Putamen (tissue), 1 donor: ENCODE measurements around the gene PDLIM7.
A peak's percentile ranks its signal among the peaks of the same experiment; 100 is the strongest.

Experiments
- DNase-seq: peaks from one replicate; pipeline ENCODE4 v3.0.0-alpha.2; 2016; ENCODE audit warnings: low spot score

PDLIM7 gene

DNA sequence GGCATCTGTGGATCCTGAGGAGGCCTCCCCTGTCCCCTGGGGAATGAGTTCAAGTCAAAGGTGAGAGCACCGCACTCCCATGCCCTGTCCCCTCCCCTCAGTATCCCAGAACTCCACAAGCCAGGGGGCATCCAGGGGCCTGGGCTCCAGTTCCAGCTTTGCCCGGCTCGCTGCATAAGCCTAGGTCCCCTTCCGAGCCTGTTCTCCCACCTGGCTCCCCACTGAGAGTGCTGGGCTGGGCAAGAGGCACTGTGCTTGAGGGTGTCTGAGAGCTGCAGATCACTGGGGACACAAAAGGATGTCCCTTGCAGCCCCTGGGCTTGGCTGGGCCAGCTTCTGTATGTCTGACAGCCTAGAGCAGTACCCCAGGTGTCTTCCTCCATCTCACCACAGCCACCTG lies 7.7 kb upstream of the PDLIM7 start:
- no peak for DNase-seq

DNA sequence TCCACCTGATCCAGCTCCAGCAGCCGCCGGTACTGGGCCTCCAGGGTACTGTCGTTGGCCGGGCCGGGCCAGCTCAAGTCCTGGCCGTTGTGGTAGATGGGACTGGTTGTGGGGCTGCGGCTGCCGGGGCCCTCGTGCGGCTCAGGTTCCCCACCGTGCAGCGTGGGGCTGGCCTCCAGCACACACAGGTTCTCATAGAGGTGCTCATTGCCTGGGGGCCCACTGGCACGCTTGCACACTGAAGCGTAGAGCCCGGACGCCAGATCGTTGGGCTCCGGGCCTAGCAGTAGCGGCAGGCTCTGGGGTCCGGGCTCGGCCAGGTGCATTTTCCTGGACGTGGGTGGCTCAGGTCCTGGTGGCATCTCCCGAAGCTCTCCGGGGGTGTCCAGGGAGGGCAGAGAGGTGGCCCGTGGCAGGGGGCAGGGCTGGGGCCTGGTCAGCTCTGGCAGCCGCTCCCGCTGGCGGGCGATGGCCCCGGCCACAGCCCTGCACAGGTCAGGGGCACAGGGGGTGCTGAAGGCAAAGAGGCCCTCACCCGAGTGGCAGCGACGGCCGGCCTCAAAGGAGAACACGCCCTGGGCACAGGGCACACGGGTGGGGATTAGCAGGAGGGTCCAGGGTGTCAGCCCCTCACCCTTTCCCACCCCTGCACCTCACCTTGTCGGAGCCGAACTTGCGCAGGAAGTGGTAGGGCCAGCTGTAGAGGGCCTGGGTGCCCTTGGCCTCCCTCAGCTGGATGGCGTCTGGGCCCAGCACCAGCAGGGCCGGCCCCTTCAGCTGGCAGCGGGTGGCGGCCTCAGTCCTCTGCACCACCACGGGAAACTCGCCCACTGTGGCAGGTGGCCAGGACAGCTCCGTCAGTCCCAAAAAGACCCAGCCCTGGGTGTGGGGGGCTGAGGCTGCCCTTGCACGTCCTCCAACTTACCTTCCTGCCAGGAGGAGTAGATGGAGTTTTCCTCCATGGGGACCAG lies 7.0 kb upstream of the PDLIM7 start:
- no peak for DNase-seq

DNA sequence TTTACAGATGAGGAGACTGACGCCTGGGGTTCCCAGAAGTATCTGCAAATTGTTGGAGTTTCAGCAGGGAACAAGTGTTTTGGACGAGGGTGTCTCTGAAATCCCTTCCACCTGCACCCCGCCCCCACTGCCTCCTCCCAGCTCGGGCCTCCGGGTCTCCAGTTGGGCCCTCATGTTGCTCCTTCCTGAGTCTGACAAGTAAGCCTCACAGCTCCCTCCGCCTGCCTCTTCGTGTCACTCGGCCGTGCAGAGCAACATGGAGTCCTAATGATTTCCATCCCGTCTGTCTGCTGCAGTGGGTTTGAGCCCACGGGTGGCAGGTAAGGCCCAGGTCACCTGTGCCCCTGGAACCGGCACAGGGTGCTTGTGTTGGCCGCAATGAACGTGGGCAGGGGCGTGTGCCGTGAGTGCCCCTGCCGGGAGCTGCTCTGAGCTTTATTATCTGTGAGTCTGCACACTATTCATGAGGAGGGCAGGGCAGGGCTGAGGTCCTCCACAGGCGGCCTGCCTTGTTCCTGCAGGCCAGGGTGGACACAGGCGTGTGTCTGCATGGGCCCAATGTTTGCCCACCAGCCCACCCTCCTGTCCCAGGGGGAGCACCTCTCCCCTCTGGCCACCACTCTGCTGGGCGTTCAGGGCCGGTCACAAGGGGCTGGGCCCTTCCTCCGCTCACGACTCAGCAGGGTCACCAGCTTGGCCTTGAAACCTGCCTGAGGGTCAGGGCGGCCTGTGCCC lies 6.1 kb upstream of the PDLIM7 start:
- DNase-seq, result no peak

DNA sequence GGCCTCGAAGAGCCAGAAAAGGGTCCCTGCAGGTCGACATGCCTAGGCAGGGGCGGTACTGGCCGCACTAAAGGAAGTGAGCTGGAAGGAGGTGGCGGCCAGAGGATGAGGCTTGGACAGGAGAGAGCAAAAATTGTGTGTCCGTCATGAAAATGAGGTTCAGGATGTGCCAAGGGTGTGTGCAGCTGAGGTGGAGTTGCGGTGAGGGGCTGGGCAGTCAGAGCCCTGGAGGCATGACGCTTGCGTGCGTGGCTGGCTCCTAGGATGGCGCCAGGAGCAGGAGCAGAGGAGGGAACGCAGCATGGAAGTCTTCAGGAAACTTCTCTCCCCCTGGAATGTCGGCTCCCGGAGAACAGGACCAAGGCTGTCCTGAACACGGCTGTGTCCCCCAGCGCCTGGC lies 5.5 kb upstream of the PDLIM7 start:
- DNase-seq, result no peak

DNA sequence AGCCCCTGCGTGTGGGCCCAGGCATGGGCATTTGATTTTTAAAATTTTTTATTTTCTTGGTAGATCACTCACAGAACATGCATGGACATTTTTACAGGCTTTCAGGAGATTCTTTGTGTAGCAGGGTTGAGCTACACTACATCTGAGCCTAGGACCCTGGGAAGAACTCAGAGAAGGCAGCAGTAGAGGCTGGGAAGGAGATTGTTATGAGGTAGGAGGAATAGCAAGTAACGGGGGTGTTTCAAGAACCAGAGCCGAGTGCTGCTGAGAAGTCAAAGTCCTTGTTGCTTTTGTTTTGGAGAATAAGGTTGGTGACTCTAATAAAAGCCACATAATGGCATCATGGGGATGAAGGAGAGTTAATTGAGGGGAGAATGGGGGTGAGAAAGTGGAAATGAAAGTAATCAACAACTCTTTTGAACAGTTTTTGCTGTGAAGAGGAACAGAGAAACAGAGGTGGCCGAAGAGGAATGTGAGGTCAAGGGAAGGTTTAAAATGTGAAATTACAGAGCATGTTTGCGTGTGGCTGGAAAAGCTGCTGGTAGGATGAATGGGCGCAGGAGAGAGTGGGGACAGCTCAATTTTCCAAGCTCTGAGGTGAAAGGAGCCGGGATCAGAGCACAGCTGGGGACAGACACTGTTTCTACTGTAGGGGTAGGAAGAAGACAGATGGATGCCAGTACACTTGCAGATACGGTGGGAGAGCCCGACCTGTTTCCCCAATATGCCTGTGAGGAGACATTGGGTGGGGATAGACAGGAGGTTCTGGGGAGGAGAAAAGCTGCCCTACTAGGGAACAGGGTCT lies 4.7 kb upstream of the PDLIM7 start:
- DNase-seq, result peak; percentile 44

DNA sequence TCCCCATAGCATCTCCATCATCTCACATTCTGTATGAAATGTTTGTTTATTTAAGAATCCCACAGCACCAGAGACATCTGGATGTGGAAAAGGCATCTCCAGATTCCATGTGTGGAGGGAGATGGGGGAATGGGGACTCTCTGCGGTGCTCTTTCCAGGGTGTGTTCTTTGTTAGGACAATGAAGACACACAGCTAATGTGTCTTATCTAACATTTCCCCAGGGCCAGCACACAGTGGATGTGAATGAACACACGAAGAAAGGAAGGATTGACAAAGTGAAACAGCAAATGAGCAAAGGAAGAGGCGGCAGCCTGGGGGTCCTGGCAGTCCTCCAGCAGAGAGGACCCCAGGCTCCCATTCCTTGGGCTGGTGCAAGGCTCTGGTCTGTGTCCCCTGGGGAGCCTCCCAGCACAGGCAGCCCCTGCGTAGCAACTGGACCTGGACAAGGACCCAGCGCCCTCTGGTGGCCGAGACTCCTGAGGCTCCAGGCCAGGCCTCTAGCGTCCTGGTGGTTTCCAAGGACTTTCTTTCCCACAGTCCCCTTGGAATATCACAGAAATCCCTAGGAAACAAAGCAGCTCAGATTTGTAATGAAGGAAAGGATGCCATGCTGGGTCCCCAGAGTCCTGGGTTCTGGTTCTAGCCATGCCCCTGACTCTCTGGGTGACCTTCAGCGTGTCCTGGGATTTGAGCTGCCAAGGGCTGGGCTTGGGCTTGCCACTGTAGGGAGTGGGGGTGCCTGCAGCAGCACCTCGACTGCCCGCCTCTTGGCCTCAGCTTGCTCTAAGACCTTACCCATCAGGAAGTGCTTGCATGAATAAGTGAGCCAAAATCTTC lies 3.5 kb upstream of the PDLIM7 start:
- DNase-seq, result peak; percentile 72

DNA sequence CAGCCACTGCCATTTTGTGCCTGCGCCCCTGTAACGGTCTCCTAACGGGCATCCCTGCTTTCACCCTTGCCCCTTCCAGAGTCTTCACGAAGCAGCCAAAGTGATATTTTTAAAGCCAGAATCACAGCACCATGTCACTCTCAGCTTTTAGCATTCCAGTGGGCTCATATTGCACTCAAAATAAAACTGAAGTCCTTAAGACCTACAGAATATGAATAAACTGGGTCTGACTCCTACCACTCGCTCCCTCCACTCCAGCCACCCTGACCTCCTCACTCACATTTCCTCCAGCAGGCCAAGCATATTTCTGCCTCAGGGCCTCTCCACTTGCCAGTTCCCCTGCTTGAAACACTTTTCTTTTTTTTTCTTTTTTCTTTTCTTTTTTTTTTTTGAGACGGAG lies 2.4 kb upstream of the PDLIM7 start:
- DNase-seq, result no peak

DNA sequence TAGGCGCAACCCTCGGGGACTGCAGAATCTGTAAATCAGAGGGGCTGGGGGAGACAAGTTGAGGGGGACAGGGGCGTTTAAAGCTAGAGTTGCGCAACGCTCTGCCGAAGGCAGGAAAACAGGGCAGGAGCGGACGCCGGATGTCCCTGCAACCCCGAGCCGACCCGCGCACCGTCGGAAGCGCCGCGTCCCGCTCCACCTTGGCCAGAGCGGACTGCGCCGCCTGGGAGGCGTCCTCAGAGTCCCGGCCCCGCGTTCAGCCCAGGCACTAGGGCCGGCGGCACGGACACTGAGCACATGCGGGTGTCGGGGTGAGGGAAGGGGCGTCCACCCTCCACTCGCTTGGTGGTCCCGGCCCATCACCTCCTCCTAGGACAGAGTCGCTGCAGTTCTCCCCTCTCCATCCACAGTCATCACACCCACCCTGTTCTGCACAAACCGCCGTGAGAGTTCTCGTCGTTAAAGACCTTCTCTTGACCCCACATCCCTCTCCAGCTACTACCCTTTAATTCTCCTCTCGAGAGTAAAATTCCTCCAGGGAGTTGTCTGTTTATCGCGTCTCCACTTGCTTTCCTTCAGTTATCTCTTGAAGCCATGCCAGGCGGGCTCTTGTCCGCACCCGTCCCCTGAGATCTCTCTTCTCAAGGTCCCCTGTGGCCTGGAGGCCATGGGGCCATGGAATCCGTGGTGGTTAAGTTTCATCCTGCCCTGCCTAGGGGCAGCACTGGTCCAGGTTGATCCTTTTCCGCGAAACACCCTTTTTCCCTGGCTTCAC lies 796 bp upstream of the PDLIM7 start:
- no peak for DNase-seq

DNA sequence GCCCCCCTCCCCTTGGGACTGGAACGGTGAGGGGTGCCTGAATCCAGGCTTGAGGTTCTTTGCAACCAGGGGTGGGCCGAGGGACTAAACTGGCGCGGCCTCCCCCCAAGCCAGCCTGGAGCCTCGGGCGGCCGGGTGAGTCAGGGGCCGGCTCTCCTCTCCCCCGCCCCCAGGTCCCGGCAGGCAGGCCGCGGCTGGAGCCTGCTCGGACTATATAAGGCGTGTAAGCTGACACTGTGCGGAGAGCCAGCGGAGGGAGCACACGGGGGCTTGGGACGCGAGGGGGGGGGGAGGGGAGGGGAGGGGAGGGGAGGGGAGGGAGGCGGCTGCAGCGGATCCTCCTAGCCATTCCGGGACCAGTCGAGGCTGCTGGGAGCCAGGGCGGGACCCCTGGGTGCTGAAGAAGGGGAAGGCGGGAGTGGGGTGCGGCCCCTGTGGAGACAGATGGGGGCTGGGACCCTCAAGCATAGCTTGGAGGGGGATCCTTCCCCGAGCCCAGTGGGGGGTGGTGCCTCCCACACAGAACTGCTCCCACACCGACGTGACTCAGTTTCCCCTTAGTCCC lies 595 bp downstream of the PDLIM7 start:
- DNase-seq, result no peak

DNA sequence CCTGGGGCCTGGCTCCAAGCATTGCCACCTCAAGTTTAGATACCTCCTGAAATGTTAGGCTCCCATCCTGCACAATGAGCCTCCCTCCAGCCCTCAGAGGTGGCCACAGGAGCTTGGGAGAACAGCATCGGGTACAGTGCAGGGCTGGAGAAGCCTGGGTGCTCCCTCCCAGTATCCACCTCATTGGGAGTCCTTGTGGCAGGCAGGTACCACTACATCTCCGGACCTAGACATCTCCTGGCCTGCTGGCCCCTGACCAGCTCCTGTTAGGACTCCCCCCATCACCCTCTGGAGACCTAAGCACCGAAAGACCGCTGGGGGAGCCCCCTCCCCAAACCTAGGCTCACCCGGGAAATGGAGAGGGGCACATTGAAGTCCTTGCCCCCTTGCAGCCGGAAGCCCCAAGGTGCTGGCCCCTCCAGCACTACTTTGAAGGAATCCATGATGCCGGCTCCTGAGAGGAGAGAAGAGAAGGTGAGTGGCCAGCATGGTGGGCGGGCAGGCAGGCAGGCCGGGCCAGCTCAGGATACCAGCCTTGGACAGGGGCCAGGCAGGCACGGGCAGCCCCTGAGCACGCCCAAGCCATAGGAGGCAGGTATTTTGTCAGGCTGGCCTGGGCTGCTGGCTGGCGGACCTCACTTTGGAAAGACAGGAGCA lies 1.2 kb downstream of the PDLIM7 start:
- DNase-seq, result no peak

DNA sequence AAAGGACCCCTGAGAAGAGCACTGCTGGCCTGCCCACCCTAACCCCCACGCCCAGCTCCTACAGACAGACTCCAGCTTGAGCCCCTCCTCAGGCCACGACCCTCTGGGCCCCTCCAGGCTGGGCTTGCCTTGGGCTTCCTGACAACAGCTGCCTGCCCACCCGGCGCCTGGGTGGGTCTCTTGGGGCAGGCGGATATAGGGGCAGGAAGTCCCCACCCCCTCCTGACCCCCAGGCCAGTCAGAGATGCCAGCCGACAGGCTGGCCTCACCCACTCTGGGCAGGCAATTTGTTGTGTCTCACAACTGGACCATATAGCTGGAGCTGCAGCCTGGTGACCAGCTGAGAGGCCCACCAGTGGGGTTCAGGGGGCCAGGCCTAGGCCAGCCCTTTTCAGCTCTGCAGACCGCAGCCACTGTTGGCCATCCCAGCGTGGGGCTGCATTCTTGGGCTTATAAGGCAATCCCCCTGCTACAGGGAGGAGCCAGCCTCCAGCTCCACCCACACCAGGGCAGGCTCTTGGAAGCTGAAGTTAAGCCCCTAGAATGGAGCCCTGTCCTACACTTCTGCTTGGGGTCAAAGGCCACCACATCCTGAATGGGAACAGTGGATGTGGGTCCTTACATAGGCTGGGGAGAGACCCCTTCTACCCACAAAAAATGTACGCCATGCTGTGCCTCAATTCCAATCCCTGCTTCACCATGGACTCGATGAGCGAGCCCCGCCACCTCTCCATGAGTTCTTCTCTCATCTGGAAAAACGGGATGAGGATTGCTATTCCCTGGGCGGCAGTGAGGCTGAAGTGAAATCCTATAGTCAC lies 2.0 kb downstream of the PDLIM7 start:
- DNase-seq, result no peak

DNA sequence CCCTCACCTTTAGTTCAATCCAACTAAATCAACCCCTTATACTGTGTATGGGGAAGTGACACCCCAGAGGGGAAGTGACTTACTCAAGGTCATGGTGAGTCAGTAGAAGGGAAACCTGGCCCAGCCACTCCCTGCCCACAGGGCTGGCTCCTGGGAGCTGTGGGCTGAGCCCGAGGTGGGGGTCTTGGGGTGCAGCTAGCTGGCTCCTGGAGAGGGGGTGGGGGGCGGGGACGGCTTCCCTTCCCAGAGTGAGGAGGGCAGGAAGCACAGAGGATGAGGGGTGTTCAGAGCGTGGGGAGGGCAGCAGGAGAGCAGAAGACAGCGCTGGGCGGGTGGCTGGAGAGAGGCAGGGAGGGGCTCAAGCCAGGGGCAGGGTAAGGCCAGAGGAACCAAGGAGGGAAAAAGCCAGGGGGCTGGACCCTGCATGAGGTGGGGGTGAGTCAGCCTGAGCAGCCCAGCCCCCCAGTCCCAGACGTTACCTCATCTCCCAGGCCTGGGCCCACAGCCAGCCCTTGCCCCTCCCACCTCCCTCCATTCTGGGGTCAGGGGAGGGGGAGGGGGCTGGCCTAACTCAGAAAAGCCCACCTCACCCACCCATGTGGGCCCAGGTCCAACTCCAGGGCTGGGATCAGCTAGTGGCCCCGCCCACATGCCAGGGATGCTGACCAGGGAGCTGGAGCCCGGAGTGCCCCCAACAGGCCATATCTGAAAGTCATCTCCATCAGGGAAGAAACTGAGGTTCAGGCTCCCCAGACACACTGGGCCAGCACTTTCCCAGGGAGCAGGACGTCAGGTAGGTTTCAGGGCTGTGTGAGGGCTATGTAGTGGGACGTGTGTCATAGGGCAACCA lies 2.8 kb downstream of the PDLIM7 start:
- DNase-seq, result no peak

DNA sequence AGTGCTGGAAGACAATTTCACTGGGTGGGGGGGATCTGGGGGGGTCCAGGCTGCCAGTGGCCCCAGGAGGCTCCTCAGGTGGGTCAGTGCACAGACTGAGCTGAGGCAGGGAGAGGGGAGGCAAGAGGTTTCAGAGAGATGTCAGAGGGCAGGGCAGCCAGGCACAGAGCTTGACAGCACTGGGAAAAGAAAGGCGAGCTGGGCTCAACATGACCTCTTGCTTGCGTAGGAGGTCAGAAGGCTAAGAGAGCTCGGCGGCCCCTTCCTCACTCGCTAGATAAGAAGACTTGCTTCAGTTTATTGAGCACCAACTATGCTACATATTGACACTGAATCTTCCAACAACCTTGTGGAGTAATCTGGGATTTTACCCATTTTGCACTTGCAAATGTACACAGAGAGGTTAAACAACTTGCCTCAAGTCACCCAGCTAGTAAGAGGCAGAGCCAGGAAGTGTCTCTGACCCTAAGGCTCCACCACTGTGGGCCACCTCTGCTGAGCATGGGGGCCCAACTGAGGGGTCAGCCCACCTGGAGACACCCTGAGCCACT lies 3.5 kb downstream of the PDLIM7 start:
- no peak for DNase-seq

DNA sequence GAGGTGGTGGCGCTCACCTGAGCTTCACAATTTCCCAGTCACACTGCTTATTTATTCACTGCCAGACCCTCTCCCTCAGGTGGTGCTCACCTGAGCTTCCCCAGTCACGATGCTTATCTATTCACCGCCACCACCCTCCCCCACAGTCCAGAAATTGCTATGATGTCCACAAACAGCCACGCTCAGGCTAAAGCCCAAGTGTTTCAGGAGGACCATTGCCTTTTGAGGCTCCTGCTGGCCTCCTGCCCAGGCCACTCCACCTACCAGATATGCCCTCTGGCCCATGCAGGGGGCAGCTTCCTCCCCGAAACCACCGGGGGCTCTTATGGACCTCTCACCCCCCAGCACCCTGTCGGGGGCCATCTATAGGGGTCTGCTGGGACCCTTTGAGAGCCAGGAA lies 4.6 kb downstream of the PDLIM7 start:
- no peak for DNase-seq

DNA sequence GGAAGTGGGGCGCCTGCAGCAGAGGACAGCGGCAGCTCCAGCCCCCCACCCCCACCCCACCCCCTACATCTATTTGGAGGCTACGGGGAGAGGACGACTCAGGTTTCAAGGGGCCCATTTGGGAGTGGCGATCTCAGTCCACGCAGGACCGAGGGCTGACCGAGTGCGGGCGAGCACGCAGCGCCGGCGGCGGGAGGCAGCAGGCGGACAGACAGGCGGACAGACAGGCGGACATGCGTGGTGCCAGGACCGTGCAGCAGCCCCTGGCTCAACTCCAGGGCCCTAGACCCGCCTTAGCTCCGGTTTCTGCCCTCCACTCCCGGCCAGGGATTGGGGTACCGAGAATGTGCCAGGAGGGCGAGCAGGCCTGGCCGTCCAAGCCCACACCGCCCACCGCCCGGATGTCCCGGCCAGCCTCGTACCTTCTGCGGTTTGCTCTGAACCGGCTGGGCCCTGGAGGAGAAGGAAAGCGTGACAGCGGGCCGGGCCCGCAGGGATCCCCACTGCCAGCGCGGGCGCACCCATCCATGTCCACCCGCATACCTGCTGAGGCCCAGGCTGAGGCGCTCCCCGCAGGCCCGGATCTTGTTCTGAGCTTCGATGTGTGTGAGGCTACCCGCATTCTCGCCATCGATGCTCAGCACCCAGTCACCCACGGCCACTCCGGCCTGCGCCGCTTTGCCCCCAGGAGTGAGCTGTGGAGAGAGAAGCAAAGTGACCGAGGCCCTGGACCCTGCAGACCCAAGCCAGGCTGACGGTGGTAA lies 5.2 kb downstream of the PDLIM7 start:
- no peak for DNase-seq

DNA sequence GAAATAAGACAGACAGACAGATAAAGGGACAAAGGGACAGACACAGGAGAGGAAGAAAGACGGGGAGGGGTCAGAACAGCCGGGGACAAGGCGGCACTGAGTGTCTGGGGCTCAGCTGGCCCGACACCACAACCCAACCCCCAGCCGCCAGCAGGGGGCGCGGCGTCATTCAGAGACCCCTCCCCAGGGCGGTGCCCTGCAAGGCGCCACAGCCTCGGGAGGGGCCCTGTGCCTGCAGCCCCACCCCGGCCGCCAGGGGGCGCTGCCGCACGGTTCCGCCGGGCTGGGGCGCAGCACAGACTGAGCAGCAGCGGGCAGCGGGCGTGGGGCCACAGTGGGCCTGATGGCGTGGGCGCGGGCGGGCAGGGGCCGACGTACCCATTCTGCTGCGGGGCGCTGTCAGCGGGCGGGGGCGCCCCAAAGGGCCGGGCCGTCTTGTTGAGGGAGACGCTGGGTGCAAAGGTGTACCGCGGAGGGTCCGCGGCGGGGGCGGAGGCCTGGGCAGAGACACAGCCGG lies 5.9 kb downstream of the PDLIM7 start:
- no peak for DNase-seq

DNA sequence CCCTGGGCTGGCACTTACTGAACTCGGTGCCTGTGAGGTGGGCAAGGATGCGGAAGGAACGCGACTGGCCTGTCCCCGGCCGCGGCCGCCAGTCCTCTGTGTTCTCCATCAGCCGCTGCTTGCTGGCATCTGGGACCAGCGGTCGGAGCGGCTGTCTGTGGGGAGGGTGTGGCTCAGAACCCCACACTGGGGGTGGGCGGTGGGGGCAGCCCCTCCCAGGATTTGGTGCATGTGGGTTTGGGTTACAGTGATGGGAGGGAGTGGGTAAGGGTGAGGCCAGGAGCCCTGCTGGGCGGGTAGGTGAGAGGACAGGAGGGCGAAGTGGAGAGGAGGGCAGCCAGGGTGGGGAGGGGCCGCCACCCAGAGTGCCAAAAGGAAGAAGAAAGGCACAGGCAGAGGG lies 6.4 kb downstream of the PDLIM7 start:
- DNase-seq, result no peak
